Suprapubic skin (tissue), 3 donors: Measurements from ENCODE around the gene VKORC1.

ENCODE experiments used
- POLR2A ChIP-seq, 2 donors: fragments of 450-650 bp; IDR thresholded peaks; one replicate each; pipeline ENCODE4 v1.6.1; 2017; ENCODE audit warnings: antibody characterized with exemption in 2 of 2, mild to moderate bottlenecking in 2 of 2, moderate library complexity in 2 of 2
- TF ChIP-seq, protein P1 (sequence below), 2 donors: fragments of 200-600 bp in 1 of 2; fragments of 450-650 bp in 1 of 2; sonication (generic) in 1 of 2; IDR thresholded peaks; one replicate each; pipeline ENCODE4 v1.5.1; 2016 to 2019; ENCODE audit warnings: antibody characterized with exemption in 2 of 2, mild to moderate bottlenecking in 1 of 2, moderate library complexity in 1 of 2

DNA sequence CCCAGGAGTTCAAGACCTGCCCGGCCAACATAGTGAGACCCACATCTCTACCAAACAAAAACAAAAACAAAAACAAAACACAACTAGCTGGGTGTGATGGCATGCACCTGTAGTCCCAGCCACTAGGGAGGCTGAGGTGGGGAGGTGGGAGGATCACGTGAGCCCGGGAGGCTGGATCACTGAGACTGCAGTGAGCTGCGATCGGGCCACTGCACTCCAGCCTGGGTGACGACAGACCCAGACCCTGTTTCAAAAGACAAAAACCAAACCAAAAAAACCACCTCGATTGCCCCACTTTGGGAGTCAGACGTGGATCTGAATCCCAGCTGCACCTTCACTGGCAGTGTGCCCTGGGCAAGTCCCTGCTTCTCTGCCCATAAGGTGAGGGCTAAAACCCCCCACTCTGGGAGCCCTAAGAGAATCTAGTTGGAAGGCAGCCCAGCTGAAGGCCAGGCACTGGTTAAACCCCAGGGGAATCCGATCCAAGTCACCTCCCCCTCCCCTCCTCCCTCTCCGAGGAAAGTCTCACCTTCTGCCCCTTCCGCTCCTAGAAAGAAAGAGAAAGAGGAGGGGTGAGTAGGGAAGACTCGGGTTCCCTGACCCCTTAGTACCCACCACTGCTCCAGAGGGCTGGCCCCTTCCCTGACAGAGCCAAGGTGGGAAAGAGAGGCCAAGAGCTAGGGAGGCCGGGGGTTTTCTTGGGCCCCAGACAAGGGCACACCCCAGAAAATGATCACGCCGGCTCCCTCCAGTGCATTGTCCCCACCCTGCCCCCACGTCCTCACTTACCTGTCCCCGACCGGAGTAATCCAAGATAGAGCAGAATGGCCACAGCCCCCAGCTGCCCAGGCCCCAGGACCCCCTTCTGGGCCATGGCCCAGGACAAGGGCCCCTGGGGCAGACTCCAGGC, 40.3 kb upstream of the VKORC1 start:
- TF ChIP-seq POLR2A (IDR thresholded peaks at IDR 0.05), result no peak
- TF ChIP-seq, protein P1, sequence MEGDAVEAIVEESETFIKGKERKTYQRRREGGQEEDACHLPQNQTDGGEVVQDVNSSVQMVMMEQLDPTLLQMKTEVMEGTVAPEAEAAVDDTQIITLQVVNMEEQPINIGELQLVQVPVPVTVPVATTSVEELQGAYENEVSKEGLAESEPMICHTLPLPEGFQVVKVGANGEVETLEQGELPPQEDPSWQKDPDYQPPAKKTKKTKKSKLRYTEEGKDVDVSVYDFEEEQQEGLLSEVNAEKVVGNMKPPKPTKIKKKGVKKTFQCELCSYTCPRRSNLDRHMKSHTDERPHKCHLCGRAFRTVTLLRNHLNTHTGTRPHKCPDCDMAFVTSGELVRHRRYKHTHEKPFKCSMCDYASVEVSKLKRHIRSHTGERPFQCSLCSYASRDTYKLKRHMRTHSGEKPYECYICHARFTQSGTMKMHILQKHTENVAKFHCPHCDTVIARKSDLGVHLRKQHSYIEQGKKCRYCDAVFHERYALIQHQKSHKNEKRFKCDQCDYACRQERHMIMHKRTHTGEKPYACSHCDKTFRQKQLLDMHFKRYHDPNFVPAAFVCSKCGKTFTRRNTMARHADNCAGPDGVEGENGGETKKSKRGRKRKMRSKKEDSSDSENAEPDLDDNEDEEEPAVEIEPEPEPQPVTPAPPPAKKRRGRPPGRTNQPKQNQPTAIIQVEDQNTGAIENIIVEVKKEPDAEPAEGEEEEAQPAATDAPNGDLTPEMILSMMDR (IDR thresholded peaks at IDR 0.05), result peak in 1 of 2 donors; percentile 12
